OCI-LY1 (cell line): Measurements from ENCODE around the gene CRYGB.

Source experiments
- EZH2 ChIP-seq: fragments of 200-600 bp; sonication (generic), shearing (Covaris generic); IDR thresholded peaks from 2 replicates; pipeline ENCODE4 v1.8.0; 2017; ENCODE audit warnings: borderline replicate concordance, mixed run types, mild to moderate bottlenecking, antibody characterized with exemption, low read length, moderate library complexity, mixed read lengths
- TF ChIP-seq, protein P1 (sequence below): fragments of 200-600 bp; sonication (generic), shearing (Covaris generic); IDR thresholded peaks from 2 replicates; pipeline ENCODE4 v1.5.1; 2017; ENCODE audit warnings: mild to moderate bottlenecking, antibody characterized with exemption, low read length, moderate library complexity, mixed read lengths

DNA sequence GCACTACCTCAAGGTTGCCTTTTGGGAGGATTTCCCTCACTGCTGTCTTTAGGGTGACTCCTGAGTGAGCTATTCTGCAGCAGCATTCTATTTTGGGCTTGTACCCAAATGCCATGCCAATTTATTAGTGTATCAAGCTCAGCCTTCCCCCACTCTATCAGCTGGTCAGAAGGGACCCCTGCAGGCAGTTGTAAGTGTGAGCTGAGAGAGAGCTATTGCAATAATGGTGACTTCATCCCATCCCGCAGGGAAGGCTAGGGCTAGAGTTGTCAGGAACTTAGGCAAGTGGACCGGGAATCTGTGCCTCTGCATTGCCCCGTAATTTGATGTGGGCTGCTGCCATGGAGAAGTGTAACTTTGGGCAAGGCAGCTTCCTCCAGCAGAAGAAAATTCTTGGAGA lies 1.8 kb upstream of the CRYGB start:
- TF ChIP-seq, protein P1, sequence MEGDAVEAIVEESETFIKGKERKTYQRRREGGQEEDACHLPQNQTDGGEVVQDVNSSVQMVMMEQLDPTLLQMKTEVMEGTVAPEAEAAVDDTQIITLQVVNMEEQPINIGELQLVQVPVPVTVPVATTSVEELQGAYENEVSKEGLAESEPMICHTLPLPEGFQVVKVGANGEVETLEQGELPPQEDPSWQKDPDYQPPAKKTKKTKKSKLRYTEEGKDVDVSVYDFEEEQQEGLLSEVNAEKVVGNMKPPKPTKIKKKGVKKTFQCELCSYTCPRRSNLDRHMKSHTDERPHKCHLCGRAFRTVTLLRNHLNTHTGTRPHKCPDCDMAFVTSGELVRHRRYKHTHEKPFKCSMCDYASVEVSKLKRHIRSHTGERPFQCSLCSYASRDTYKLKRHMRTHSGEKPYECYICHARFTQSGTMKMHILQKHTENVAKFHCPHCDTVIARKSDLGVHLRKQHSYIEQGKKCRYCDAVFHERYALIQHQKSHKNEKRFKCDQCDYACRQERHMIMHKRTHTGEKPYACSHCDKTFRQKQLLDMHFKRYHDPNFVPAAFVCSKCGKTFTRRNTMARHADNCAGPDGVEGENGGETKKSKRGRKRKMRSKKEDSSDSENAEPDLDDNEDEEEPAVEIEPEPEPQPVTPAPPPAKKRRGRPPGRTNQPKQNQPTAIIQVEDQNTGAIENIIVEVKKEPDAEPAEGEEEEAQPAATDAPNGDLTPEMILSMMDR = no peak
- no peak for TF ChIP-seq EZH2
